Right atrium auricular region (tissue), 2 donors: ENCODE measurements around the gene ARMC3. TPM values are rescaled to one million over a fixed set of nuclear protein-coding genes. Genes with fewer than 3 reads are reported as not detected.

Experiments
- DNase-seq: peaks from one replicate; pipeline ENCODE4 v3.0.0-alpha.2; 2019; ENCODE audit warnings: low spot score
- H3K27ac ChIP-seq, 2 donors: fragments of 200-600 bp; sonication (generic); 1 replicate in 1 of 2; 2 replicates in 1 of 2; pipeline ENCODE4 v1.5.1; 2016 to 2019
- H3K27me3 ChIP-seq, 2 donors: fragments of 200-600 bp; sonication (generic); one replicate each; pipeline versions ENCODE4 v1.5.1 to v1.6.0; 2017 to 2019
- H3K36me3 ChIP-seq: fragments of 200-600 bp; sonication (generic); one replicate; pipeline ENCODE4 v1.5.1; 2016
- H3K4me1 ChIP-seq, 2 donors: fragments of 200-600 bp; sonication (generic); one replicate each; pipeline versions ENCODE4 v1.5.1 to v1.6.0; 2017 to 2019
- H3K4me3 ChIP-seq, 2 donors: fragments of 200-600 bp; sonication (generic); 1 replicate in 1 of 2; 2 replicates in 1 of 2; pipeline ENCODE4 v1.5.1; 2017 to 2019; ENCODE audit warnings: mild to moderate bottlenecking in 1 of 2, moderate library complexity in 1 of 2
- H3K9me3 ChIP-seq, 2 donors: fragments of 200-600 bp; sonication (generic); one replicate each; pipeline ENCODE4 v1.5.1; 2019
- total RNA-seq, 2 donors: library from RNA; depleted of rRNA; stranded (reverse); fragments of >200 nt; gene quantifications; one replicate each; pipeline ENCODE4 v1.1.0, GENCODE V29; 2016
- TF ChIP-seq, protein P1 (sequence below), 2 donors: fragments of 200-600 bp; sonication (generic); IDR thresholded peaks; one replicate each; pipeline ENCODE4 v1.5.1; 2019; ENCODE audit warnings: antibody characterized with exemption in 2 of 2

ARMC3 gene
- total RNA-seq, 2 donors from 2014 or later, result not detected

DNA sequence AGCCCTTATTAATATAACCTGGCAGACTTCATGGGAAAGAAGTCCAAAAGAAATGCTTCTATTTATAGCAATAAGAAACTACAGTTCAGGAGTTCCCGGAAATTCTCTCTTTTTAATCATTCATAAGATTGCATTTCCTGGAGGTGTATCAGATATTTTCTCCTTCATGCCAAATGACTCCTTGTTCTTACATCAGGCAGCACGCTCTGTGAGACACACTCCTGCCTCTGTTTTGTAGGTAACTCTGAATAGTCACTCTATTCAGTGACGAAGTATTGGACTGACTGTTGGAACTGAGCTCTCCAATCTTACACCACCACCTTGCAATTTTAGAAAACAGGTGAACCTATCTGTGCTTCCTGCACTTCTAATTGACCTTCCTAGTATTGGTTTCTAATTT is 88.8 kb downstream of the ARMC3 start:
- no peak for DNase-seq
- no peaks in the 10 kb centered on the region for H3K27me3 ChIP-seq
- H3K9me3 ChIP-seq, result peaks cover 0 to 7% of the 10 kb centered on the region in 2 donors
- no peak overlapping the region for H3K4me3 ChIP-seq
- no peaks in the 10 kb centered on the region for H3K4me1 ChIP-seq
- TF ChIP-seq, protein P1, sequence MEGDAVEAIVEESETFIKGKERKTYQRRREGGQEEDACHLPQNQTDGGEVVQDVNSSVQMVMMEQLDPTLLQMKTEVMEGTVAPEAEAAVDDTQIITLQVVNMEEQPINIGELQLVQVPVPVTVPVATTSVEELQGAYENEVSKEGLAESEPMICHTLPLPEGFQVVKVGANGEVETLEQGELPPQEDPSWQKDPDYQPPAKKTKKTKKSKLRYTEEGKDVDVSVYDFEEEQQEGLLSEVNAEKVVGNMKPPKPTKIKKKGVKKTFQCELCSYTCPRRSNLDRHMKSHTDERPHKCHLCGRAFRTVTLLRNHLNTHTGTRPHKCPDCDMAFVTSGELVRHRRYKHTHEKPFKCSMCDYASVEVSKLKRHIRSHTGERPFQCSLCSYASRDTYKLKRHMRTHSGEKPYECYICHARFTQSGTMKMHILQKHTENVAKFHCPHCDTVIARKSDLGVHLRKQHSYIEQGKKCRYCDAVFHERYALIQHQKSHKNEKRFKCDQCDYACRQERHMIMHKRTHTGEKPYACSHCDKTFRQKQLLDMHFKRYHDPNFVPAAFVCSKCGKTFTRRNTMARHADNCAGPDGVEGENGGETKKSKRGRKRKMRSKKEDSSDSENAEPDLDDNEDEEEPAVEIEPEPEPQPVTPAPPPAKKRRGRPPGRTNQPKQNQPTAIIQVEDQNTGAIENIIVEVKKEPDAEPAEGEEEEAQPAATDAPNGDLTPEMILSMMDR (IDR thresholded peaks at IDR 0.05), result no peak
- no peaks in the 10 kb centered on the region for H3K36me3 ChIP-seq
- H3K27ac ChIP-seq, result no peak overlapping the region

DNA sequence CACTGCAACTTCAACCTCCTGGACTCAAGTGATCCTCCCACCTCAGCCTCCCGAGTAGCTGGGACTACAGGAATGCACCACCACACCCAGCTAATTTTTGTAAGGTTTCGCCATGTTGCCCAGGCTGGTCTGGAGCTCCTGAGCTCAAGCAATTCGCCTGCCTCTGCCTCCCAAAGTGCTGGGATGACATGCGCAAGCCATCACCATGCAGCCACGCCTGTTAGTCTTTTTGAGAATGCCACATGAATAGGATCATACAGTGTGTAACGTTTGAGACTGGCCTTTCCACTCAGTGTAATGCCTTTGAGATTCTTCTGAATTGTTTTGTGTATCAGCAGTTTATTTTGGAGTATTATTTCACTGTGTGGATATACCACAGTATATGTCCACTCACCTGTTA is 91.8 kb downstream of the ARMC3 start:
- no peak overlapping the region for H3K27ac ChIP-seq
- no peaks in the 10 kb centered on the region for H3K4me1 ChIP-seq
- no peaks in the 10 kb centered on the region for H3K27me3 ChIP-seq
- peaks cover 0 to 24% of the 10 kb centered on the region in 2 donors for H3K9me3 ChIP-seq
- TF ChIP-seq, protein P1 (IDR thresholded peaks at IDR 0.05), result no peak
- H3K4me3 ChIP-seq, result no peak overlapping the region
- H3K36me3 ChIP-seq, result no peaks in the 10 kb centered on the region
- no peak for DNase-seq

DNA sequence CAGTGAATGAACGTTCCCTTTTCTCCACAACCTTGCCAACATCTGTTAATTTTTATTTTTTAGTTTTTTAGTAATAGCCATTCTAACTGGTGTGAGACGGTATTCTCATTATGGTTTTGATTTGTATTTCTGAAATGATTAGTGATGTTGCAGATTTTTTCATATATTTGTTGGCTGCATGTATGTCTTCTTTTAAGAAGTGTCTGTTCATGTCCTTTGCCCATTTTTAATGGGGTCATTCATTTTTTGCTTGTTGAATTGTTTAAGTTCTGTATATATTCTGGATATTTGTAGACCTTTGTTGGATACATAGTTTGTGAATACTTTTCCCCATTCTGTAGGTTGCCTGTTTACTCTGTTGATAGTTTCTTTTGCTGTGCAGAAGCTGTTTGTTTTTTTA is 93.6 kb downstream of the ARMC3 start:
- H3K27ac ChIP-seq, result no peak overlapping the region
- no peaks in the 10 kb centered on the region for H3K4me1 ChIP-seq
- H3K4me3 ChIP-seq, result no peak overlapping the region
- H3K27me3 ChIP-seq, result no peaks in the 10 kb centered on the region
- H3K9me3 ChIP-seq, result peaks cover 0 to 24% of the 10 kb centered on the region in 2 donors
- H3K36me3 ChIP-seq, result no peaks in the 10 kb centered on the region
- TF ChIP-seq, protein P1 (IDR thresholded peaks at IDR 0.05), result no peak
- DNase-seq, result no peak

DNA sequence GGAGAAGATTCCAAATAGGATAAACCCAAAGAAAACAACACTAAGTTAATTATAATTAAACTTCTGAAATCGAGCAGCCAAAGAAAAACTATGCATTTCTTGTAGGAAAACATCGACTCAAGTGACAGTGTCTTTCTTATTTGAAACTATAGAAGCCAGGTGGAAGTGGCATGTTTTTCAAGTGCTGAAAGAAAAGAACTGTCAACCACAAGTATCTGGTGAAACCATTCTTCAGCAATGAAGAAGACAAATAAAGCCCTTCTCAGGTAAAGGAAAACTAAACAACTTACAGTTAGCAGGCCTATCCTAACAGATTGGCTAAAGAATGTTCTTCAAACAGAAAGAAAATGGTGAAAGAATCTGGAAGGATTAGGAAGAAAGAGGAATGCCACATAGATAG is 96.1 kb downstream of the ARMC3 start:
- TF ChIP-seq, protein P1 (IDR thresholded peaks at IDR 0.05), result no peak
- no peak for DNase-seq
- Histone ChIP-seq H3K9me3 (peaks cover 0 to 24% of the 10 kb centered on the region in 2 donors), H3K36me3 (no peaks in the 10 kb centered on the region), H3K4me3 (no peak overlapping the region), H3K4me1 (no peaks in the 10 kb centered on the region), H3K27me3 (no peaks in the 10 kb centered on the region), H3K27ac (no peak overlapping the region)

DNA sequence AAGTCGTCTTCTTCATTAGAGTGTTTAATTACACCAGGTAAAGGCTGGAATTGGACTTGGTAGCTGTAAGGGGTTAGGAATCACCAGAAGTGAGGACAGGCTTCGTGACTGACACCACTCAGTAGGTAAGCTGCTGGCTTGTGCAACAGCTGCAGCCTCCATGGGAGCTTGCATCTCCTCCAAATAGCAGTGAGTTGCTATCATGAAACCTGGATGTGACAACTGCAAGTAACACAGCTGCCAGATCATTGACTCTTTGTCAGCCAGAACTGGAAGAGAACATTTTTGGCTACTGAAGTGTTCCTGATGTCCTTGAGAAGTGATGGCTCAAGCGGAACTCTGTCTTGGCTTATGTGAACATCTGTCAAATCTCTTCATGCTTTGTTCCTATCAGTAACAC is 103.5 kb downstream of the ARMC3 start:
- Histone ChIP-seq H3K4me3 (no peak overlapping the region), H3K36me3 (no peaks in the 10 kb centered on the region), H3K4me1 (no peaks in the 10 kb centered on the region), H3K27me3 (no peaks in the 10 kb centered on the region), H3K27ac (peak overlapping the region in 1 of 2 donors; percentile 23), H3K9me3 (peaks cover 0 to 4% of the 10 kb centered on the region in 2 donors)
- DNase-seq, result no peak
- TF ChIP-seq, protein P1 (IDR thresholded peaks at IDR 0.05), result no peak

DNA sequence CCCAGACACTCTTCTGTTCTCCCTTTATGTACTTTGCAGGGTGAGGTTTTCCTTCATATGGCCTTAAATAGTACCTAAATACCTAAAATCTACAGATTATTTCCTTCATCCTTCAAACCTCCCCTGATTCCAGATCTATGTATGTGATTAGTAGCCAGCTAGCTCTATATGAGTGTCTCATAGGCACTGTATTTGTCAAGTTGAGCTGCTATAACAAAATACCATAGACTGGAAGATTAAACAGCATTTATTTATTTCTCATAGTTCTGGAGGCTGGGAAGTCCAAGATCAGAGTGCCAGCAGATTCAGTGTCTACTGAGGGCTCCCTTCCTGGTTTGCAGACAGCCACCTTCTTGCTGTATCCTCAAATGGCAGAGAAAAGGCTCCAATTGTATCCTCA is 106.9 kb downstream of the ARMC3 start:
- no peak for DNase-seq
- Histone ChIP-seq H3K9me3 (peaks cover 0 to 4% of the 10 kb centered on the region in 2 donors), H3K27ac (no peak overlapping the region), H3K27me3 (no peaks in the 10 kb centered on the region), H3K36me3 (no peaks in the 10 kb centered on the region), H3K4me3 (no peak overlapping the region), H3K4me1 (no peaks in the 10 kb centered on the region)
- TF ChIP-seq, protein P1 (IDR thresholded peaks at IDR 0.05), result no peak
